PFSK-1 (cell line): ENCODE data around the gene GBP2.

Source experiments
- FOXP2 ChIP-seq: optimal IDR thresholded peaks from 2 replicates; pipeline ENCODE3; 2011; ENCODE audit warnings: borderline replicate concordance, control low read depth, inconsistent platforms; ENCODE audit not compliant: insufficient read depth; ENCODE audit errors: extremely low read length, extremely low read depth
- POLR2AphosphoS5 ChIP-seq: IDR thresholded peaks from 2 replicates; pipeline ENCODE4 v1.6.1; 2012; ENCODE audit warnings: low read depth, mild to moderate bottlenecking, control low read depth, low read length, moderate library complexity
- REST ChIP-seq, 2 experiments: IDR thresholded peaks; 2 replicates each; pipeline versions ENCODE4 v1.6.1 to v1.8.0; 2011 to 2012; ENCODE audit warnings: low read depth in 2 of 2, low read length in 2 of 2, control low read depth in 1 of 2, inconsistent platforms in 1 of 2, mild to moderate bottlenecking in 1 of 2, moderate library complexity in 1 of 2; ENCODE audit not compliant: insufficient read depth in 1 of 2
- SIN3A ChIP-seq: IDR thresholded peaks from 2 replicates; pipeline ENCODE4 v1.6.1; 2012; ENCODE audit warnings: mild to moderate bottlenecking, low read length, moderate library complexity, borderline replicate concordance; ENCODE audit not compliant: insufficient read depth
- TAF1 ChIP-seq: IDR thresholded peaks from 2 replicates; pipeline ENCODE4 v1.6.1; 2012; ENCODE audit warnings: low read length, control low read depth, borderline replicate concordance; ENCODE audit not compliant: insufficient read depth

GRCh38 chr1:89125913-89126580 lies at the start of gene GBP2:
- no peak for TF ChIP-seq POLR2AphosphoS5
- no peak for TF ChIP-seq FOXP2
- no peak for TF ChIP-seq TAF1
- no peak for TF ChIP-seq SIN3A
- no peak for TF ChIP-seq REST (IDR thresholded peaks at IDR 0.05; ENCODE audit: insufficient read depth in 1 of 2, low read depth in 2 of 2, low read length in 2 of 2)
